ENCODE results near the gene USP17L22.
"Not testable (repeated sequence)": the region's sequence is repeated elsewhere in the genome, so short reads cannot be mapped to it uniquely, and the experiment has no call there.

The USP17L22 gene

DNA sequence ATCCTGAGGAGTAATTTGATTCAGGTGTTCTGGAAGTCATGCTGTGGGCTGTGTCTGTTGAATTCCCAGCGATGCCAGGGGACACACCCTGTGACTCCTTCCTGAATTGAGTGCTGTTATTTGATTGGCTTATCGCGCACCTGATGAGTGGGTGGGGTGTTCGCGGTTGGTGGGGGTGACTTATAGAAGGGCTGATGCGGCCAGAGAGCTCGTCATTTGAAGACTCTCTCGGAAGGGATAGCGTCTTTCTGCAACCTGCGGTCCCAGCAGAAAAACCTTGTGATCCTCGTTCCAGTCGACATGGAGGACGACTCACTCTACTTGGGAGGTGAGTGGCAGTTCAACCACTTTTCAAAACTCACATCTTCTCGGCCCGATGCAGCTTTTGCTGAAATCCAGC lies at the start of gene USP17L22:
Gene USP17L22 (plus strand): TSS at position 301 of the 400 bp plus-strand sequence. CDS start 0 bp downstream, at position 301.
- DNase-seq (ENCODE audit: low read depth, low spot score); H3K27ac ChIP-seq: not testable (repeated sequence)

- H3K27ac ChIP-seq; DNase-seq (ENCODE audit: low read depth, low spot score): not testable (repeated sequence)
Measured at GRCh38 chr4:9219852-9220251, 47.6 kb upstream of the USP17L22 start, which contains the start of gene USP17L12. TSS of gene USP17L12 (plus strand) at chr4:9220152. CDS start at chr4:9220152, 0 bp downstream.

DNA sequence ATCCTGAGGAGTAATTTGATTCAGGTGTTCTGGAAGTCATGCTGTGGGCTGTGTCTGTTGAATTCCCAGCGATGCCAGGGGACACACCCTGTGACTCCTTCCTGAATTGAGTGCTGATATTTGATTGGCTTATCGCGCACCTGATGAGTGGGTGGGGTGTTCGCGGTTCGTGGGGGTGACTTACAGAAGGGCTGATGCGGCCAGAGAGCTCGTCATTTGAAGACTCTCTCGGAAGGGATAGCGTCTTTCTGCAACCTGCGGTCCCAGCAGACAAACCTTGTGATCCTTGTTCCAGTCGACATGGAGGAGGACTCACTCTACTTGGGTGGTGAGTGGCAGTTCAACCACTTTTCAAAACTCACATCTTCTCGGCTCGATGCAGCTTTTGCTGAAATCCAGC lies 42.8 kb upstream of the USP17L22 start, which contains the start of gene USP17L13:
Gene USP17L13 (plus strand): TSS at position 301 of the 400 bp plus-strand sequence. CDS start 0 bp downstream, at position 301.
- H3K27ac ChIP-seq; DNase-seq (ENCODE audit: low read depth, low spot score): not testable (repeated sequence)

- not testable (repeated sequence) for DNase-seq (ENCODE audit: low read depth, low spot score); H3K27ac ChIP-seq
Measured at GRCh38 chr4:9230249-9230648, 37.2 kb upstream of the USP17L22 start.

GRCh38 chr4:9234085-9234484 lies 33.3 kb upstream of the USP17L22 start, which contains the start of gene USP17L15:
TSS of gene USP17L15 (plus strand) at chr4:9234385. CDS start at chr4:9234385, 0 bp downstream.
- not testable (repeated sequence) for H3K27ac ChIP-seq; DNase-seq (ENCODE audit: low read depth, low spot score)

- not testable (repeated sequence) for H3K27ac ChIP-seq; DNase-seq (ENCODE audit: low read depth, low spot score)
Measured at GRCh38 chr4:9238461-9238860, 29.0 kb upstream of the USP17L22 start.

DNA sequence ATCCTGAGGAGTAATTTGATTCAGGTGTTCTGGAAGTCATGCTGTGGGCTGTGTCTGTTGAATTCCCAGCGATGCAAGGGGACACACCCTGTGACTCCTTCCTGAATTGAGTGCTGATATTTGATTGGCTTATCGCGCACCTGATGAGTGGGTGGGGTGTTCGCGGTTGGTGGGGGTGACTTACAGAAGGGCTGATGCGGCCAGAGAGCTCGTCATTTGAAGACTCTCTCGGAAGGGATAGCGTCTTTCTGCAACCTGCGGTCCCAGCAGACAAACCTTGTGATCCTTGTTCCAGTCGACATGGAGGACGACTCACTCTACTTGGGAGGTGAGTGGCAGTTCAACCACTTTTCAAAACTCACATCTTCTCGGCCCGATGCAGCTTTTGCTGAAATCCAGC lies 23.8 kb upstream of the USP17L22 start, which contains the start of gene USP17L17:
Gene USP17L17 (plus strand): TSS at position 301 of the 400 bp plus-strand sequence. CDS start 0 bp downstream, at position 301.
- DNase-seq (ENCODE audit: low read depth, low spot score); H3K27ac ChIP-seq: not testable (repeated sequence)

DNA sequence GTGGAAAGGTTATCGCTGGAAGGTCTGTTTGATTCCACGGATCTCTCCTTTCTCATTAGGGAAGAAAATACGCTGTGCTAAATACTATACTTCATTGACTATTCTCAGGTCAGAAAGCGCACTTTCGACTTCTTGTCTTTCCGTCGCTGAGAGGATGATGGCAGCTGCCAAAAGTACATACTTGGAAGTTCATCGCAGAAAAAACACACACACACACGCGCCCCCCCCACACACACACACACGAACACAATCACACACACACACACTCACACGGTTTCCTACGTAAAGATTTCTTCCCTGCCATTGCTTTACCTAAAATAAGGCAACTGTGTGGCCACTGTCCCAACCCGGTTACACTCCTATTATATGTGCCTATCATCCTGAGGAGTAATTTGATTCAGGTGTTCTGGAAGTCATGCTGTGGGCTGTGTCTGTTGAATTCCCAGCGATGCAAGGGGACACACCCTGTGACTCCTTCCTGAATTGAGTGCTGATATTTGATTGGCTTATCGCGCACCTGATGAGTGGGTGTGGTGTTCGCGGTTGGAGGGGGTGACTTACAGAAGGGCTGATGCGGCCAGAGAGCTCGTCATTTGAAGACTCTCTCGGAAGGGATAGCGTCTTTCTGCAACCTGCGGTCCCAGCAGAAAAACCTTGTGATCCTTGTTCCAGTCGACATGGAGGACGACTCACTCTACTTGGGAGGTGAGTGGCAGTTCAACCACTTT lies 19.3 kb upstream of the USP17L22 start, which contains the start of gene USP17L18:
Gene USP17L18 (plus strand): TSS at position 678 of the 728 bp plus-strand sequence. CDS start 0 bp downstream, at position 678.
- not testable (repeated sequence) for DNase-seq (ENCODE audit: low read depth, low spot score)

DNA sequence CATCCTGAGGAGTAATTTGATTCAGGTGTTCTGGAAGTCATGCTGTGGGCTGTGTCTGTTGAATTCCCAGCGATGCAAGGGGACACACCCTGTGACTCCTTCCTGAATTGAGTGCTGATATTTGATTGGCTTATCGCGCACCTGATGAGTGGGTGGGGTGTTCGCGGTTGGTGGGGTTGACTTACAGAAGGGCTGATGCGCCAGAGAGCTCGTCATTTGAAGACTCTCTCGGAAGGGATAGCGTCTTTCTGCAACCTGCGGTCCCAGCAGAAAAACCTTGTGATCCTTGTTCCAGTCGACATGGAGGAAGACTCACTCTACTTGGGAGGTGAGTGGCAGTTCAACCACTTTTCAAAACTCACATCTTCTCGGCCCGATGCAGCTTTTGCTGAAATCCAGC lies 14.3 kb upstream of the USP17L22 start, which contains the start of gene USP17L19:
Gene USP17L19 (plus strand): TSS at position 301 of the 400 bp plus-strand sequence. CDS start 0 bp downstream, at position 301.
- H3K27ac ChIP-seq; DNase-seq (ENCODE audit: low read depth, low spot score): not testable (repeated sequence)

More for the DNA sequence above, 19.3 kb upstream of the USP17L22 start, which contains the start of gene USP17L18:
- not testable (repeated sequence) for H3K27ac ChIP-seq

DNA sequence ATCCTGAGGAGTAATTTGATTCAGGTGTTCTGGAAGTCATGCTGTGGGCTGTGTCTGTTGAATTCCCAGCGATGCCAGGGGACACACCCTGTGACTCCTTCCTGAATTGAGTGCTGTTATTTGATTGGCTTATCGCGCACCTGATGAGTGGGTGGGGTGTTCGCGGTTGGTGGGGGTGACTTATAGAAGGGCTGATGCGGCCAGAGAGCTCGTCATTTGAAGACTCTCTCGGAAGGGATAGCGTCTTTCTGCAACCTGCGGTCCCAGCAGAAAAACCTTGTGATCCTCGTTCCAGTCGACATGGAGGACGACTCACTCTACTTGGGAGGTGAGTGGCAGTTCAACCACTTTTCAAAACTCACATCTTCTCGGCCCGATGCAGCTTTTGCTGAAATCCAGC lies 9.6 kb upstream of the USP17L22 start, which contains the start of gene USP17L20:
Gene USP17L20 (plus strand): TSS at position 301 of the 400 bp plus-strand sequence. CDS start 0 bp downstream, at position 301.
- not testable (repeated sequence) for DNase-seq (ENCODE audit: low read depth, low spot score); H3K27ac ChIP-seq

GRCh38 chr4:9262572-9262971 lies 4.8 kb upstream of the USP17L22 start, which contains the start of gene USP17L21:
TSS of gene USP17L21 (plus strand) at chr4:9262872. CDS start at chr4:9262872, 0 bp downstream.
- not testable (repeated sequence) for H3K27ac ChIP-seq; DNase-seq (ENCODE audit: low read depth, low spot score)

GRCh38 chr4:9271719-9272118 lies 4.3 kb downstream of the USP17L22 start:
- DNase-seq (ENCODE audit: low read depth, low spot score); H3K27ac ChIP-seq: not testable (repeated sequence)

All from epithelial cell of prostate (primary cell).